AG08395 (cell line): Measurements from ENCODE around the gene DACH1.
"Not testable (repeated sequence)": the region's sequence is repeated elsewhere in the genome, so short reads cannot be mapped to it uniquely, and the experiment has no call there.

ENCODE experiments used
- DNase-seq: peaks from one replicate; pipeline ENCODE4 v3.0.0; 2012; ENCODE audit warnings: mixed read lengths, low spot score

DACH1 gene

GRCh38 chr13:71867131-71867814 lies at the start of gene DACH1:
Gene DACH1, minus strand, starts transcription at chr13:71867204.
- DNase-seq = peak; percentile 25

DNA sequence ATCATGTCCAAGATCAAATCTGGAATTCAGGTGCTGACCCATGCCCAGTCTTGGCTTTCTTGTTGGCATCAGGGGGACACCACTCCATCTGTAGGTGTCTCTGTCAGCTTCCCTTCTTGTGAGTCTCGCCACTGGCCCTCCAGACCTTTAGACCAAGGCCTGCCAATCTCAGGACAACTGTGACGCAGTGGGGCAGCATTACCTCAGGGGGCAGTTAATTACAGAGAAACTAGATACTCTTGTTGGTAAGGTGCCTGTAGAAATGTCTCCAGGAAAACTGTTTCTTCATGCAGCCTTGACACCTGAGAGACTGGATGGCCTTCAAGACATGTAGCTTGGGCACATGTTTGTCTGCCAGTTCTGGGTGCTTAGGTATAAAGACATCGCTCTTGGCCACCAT lies 46.7 kb upstream of the DACH1 start:
- DNase-seq = no peak

DNA sequence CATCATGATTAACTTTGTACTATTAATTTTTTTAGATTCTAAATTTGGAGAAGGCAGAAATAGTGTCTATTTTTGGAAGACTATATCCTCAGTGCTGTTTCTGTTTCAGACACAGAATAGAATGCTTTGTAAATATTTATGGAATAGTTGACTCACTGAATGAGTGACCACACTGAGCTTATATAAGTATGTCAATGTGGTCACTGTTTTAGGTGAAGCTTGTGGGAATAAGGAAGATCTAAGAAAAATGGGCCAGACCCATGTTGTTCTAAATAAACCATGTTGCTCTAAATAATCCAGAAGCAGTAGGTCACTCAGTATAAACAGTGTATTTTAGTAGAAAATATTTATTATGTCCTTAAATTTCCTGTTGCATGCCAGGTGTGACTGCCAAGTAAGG lies 45.5 kb upstream of the DACH1 start:
- DNase-seq = no peak

- DNase-seq = no peak
Observed at GRCh38 chr13:71906448-71906847, 39.4 kb upstream of the DACH1 start.

DNA sequence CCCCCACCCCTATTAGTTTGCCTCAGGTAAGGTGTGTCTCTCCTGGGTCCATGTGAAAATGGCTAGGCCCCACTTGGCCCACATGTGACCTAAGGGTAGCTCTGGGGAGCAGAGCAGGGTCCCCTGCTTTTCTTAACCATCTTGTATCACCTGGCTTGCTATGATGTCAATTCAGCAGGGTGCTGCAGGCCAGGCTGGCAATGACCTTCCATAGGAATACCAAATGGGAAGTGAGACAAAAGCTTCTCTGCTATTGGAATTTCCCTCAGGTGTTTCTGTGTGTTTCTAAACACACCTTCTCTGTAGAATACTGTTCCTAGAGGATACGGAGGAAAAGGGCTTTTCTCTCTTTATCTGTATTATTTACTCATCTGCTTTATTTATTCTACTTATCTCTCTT lies 35.7 kb upstream of the DACH1 start:
- DNase-seq = no peak

GRCh38 chr13:71893506-71893905 lies 26.5 kb upstream of the DACH1 start:
- DNase-seq = not testable (repeated sequence)

- DNase-seq = no peak
Observed at GRCh38 chr13:71886880-71887279, 19.9 kb upstream of the DACH1 start.

DNA sequence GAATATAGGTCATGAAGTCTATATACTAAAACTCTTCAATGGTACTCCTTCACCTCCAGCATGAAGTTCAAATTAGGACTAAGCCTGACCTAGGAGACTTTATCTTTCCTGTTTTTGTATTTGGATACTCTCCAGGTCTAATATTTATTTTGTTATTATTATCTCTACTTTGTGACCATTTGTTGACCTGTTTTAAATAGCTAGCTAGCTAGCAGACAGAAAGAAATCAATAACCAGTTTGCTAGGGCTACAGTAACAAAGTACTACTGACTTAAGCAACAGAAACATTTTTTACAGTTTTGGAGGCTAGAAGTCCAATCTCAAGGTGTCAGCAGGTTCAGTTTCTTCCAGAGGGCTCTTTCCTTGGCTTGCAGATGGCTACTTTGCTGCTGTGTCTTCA lies 15.1 kb upstream of the DACH1 start:
- DNase-seq = no peak

DNA sequence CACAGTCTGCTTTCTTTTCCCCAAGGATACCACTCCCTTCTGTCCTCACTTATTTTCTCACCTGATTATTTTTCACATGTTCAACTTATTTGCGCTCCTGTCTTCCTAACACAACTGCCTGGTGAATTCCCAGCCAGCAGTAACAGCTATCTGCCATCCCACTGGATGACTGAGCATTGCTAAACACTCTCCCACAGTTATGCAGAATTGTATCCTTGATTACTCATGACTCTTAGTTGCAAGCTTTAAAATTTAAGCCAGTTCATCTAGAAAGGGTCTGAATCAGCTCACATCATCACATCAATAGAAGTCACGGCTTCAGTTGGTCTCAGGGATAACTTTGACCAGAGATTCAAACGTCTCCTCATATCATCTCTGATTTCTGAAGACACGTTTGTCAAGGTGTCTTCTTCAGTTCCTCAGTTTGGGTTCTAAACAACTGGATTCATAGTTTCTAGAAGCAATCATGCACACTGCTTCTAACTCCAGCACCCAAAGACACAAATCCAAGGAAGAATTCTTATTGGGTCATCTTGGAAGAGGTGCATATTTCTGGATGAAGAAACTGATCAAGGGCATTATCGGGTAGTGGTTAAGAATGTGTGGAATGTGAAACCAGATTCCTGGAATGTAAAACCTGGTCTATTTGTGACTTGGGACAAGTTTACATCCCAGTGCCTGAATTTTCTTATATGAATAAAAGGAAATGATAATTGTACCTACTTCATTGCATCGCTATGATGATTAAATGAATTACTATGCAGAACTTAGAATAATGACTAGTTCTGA lies 13.9 kb upstream of the DACH1 start:
- DNase-seq = peak; percentile 3

GRCh38 chr13:71879808-71880344 lies 12.9 kb upstream of the DACH1 start:
- no peak for DNase-seq

- peak; percentile 22 for DNase-seq
Observed at GRCh38 chr13:71879129-71879535, 12.1 kb upstream of the DACH1 start.

DNA sequence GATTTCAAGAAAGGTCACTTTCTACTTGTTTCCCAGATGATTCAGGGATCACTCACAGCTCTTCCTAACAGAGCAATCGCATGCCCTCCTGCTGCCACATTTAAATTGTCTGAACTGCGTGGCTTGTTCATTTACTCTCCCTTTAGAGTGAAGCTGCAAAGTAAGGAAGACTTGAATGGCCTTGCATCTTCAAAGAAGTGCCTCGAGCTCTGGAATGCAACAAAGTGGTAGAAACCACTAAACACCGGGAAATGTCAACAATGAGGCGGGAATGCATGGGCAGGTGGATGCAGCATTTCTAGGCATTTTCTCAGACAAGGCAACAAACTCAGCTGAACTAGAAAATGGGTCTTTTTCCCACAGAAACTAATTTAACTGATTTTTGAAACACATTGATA lies 10.3 kb upstream of the DACH1 start:
- no peak for DNase-seq

- DNase-seq = no peak
Observed at GRCh38 chr13:71876648-71877255, 9.7 kb upstream of the DACH1 start.

- no peak for DNase-seq
Observed at GRCh38 chr13:71875823-71876222, 8.8 kb upstream of the DACH1 start.

GRCh38 chr13:71874458-71874857 lies 7.5 kb upstream of the DACH1 start:
- DNase-seq = no peak

DNA sequence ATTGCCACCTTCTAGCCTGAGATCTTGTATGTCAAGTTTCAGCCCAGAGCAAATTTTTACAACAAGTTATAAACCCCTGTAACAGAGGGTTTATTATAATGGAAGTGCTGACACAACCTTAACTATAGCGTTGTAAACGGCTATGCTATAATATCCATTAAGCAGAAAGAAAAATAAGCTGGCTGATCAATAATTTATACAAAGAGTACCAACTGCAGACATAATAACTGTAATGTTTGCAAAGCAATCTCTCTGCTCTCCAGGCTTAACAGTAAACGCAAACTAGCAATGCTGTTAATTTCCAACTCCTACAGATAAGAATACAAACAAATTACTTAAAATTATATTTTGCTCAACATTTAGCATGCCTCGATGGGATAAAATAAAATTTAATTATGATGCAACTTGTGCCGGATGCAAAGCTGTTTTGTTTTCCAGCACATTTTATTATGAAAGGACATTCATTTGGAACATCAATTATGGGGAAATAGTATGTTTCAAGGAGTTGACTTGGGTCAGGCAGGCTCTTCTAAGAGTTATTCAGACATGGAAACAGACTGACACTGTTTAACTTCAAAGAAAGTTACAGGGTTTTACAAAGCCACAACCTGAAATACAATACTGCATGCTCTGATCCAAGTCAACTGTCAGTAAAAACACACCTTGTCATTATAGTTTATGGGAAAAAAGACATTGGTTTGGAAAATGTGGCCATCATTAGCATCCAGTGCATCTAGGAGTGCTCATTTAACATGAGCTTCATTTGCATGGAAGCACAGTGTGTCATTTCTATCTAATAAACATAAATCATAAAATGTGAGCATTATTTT lies 6.6 kb upstream of the DACH1 start:
- DNase-seq = no peak

DNA sequence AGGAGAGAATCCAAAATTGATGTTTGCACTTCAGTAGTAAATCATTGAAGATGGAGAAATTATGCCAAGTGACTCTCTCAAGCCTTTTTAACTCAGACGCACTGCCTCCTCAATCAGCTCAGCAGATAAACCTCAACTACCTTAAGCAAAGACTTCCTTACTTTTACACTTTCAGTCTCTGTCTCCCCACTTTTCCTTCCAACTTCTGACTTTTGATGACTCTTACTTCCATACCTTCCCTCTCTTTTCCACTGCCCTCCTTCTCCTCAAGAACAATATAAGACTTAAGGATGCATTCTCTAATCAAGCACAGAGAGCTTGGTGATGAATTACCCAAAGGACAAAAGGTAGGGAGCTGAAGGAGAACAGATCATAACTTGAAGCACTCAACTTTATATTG lies 4.8 kb upstream of the DACH1 start:
- no peak for DNase-seq

- DNase-seq = no peak
Observed at GRCh38 chr13:71871176-71871754, 4.3 kb upstream of the DACH1 start.

- DNase-seq = no peak
Observed at GRCh38 chr13:71870100-71870499, 3.1 kb upstream of the DACH1 start.

- DNase-seq = no peak
Observed at GRCh38 chr13:71869274-71869673, 2.3 kb upstream of the DACH1 start.

GRCh38 chr13:71866335-71867130 lies 471 bp downstream of the DACH1 start:
- DNase-seq = peak; percentile 5
